Hepatocyte (in vitro differentiated cells): Measurements from ENCODE around the gene SHROOM2.

Experiments used
- CTCF ChIP-seq: fragments of 200-600 bp; sonication (generic); IDR thresholded peaks from 2 replicates; pipeline ENCODE4 v1.5.1; 2016; ENCODE audit warnings: antibody characterized with exemption, mild to moderate bottlenecking; ENCODE audit not compliant: poor library complexity
- EZH2 ChIP-seq: fragments of 200-600 bp; sonication (generic); IDR thresholded peaks from 2 replicates; pipeline ENCODE4 v1.6.1; 2016; ENCODE audit warnings: antibody characterized with exemption, mild to moderate bottlenecking, borderline replicate concordance
- EZH2phosphoT487 ChIP-seq: fragments of 200-600 bp; sonication (generic); IDR thresholded peaks from one replicate; pipeline ENCODE4 v1.6.1; 2018; ENCODE audit warnings: antibody characterized with exemption, mild to moderate bottlenecking, low read depth, moderate library complexity; ENCODE audit not compliant: unreplicated experiment, severe bottlenecking

GRCh38 chrX:9770319-9770718, 15.9 kb upstream of the SHROOM2 start:
- no peak for TF ChIP-seq CTCF
- TF ChIP-seq EZH2 = no peak
- no peak for TF ChIP-seq EZH2phosphoT487
